ENCODE results near the gene TSPAN9.

TSPAN9 gene

DNA sequence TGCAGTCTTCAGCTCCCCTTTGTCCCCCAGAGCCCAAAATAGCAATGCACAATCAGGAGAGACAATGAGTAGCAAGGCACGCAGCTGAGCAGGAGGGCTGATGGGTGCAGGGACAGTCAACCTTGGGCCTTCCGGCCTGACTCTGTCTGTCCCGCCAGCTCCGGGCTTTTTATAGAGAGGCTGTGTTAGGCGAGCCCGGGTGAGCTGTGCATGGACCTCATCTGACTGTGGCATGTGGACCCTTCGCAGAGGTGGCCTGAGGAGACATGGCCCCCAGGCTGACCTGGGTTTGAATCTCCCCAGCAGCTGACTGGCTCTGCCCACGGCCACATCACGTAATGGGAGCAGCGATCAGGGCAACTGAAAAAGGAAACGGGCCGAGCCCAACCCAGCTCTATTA lies 177.9 kb downstream of the TSPAN9 start:
- DNase-seq = no peak

DNA sequence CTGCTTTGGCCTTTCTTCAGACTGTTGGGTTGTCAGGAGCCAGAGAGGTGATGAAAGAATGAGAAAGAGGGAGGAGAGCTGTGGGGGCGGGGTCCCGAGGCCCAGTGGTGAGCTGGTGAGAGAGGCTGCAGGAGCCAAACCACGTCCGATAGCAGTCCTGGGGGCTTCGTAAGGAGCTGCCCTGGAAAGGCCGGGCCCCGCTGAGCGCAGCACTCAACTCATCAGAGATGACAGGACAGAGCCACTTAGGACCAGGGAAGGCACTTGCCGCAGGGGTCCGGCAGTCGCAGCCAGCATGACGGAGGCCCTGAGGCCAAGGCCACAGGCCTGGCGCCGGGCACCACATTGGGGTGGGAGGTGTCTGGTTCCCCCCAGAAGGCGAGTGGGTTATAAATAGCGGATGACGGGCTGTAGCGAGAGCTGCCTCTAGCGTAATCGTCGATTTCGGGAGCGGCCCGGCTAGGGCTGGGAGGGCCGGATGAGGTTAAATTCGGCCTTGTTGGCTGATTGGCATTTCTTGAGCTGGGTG lies 179.0 kb downstream of the TSPAN9 start:
- no peak for DNase-seq

DNA sequence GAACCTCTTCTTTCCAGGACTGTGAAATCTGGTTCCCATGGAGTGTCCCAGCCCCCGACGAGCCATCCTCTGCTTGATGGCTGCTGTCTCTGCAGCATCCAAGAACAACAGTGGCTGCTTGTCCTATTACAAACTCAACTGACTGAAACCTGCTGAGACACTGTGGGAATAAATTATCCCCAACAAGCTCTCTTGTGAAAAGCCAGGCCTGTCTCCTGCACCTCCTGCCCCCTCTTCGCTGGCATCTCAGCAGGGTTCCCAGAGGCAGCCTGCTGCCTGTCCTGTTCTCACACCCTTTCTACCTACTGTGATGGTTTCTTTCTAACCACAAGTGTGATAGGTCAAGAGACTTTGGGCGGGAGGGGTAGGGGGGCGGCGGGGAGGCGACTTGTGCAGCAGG lies 180.2 kb downstream of the TSPAN9 start:
- DNase-seq = no peak

DNA sequence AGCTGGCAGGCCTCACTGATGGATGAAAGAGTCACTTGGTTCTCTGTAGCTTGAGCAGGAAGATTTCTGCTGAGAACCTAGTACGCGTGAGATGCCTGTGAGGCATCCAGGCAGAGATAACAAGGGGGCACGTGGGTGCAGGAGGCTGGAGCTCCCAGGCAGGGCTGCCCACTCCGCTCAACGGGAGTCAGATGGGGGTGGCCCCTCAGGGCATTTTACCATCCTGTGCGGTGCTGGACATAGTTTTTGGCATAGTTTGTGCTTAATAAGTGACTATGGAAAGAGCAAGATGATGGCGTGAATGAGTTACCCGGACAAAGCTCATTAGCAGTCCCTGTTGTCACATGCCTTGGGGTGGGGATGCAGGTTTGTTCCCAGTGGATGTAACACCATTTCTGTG lies 182.8 kb downstream of the TSPAN9 start:
- no peak for DNase-seq

DNA sequence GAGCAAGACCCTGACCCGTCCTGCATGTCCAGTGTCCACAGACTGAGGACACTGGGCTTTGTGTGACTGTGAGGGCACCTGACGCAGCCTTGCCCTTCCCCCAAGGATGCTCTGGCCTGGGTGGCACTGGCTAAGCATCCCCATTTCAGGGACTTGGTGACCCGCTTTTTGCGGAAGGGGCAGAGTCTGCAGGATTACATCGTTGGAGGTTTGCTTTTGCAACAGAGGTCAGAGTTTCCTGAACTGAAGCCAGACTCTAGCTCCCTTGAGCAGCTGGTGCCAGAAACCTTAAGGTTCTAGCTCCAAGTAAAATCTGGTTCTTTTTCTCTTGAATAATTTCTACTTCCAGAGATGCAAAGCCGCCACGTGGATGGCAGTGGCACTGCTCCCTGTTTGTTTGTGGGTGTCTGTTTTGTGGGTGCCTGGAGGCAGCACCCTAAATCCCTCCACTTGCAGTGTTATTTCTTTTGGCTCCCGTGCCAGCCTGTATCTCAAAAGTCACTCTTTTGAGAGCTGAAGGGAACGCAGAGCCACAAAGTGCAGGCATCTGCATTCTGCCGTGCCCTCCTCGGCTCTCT lies 184.7 kb downstream of the TSPAN9 start:
- no peak for DNase-seq

DNA sequence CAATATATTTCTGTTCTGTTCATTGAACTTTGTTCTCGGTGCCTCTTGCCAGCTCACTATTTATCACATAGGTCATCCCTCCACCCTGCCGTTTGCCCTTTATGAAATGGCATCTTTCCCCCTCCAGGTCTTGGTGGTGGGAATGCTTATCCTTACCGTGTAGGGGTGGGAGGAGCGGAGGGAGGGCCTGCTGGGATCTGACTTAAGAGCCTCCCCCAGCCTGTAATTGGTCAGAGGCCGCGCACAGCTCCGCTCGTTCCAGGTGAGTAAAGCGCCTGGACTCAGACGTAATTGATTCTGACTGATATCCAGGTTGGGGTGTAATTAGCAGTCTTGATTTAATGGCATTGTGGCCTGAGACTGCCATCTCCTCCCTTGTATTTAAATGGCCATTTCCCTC lies 185.3 kb downstream of the TSPAN9 start:
- DNase-seq = no peak

DNA sequence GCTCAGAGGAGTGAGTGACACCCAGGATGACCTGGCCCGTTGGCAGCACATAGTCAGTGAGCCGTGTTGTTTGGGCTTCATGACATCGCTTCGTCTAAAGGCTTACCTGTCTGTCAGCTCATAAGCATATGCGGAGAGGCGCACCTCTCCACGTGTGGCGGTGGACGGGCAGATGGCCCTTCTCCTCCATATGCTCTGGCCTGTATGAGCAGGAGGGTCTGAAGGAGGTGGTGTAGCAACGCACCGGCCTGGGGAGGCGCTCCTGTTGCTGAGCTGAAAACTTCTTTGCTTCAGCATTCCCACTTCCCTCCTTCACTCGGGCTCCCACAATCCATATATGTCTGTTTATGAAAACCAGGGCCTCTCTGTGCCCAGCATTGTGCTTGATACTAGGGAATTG lies 186.1 kb downstream of the TSPAN9 start:
- no peak for DNase-seq

DNA sequence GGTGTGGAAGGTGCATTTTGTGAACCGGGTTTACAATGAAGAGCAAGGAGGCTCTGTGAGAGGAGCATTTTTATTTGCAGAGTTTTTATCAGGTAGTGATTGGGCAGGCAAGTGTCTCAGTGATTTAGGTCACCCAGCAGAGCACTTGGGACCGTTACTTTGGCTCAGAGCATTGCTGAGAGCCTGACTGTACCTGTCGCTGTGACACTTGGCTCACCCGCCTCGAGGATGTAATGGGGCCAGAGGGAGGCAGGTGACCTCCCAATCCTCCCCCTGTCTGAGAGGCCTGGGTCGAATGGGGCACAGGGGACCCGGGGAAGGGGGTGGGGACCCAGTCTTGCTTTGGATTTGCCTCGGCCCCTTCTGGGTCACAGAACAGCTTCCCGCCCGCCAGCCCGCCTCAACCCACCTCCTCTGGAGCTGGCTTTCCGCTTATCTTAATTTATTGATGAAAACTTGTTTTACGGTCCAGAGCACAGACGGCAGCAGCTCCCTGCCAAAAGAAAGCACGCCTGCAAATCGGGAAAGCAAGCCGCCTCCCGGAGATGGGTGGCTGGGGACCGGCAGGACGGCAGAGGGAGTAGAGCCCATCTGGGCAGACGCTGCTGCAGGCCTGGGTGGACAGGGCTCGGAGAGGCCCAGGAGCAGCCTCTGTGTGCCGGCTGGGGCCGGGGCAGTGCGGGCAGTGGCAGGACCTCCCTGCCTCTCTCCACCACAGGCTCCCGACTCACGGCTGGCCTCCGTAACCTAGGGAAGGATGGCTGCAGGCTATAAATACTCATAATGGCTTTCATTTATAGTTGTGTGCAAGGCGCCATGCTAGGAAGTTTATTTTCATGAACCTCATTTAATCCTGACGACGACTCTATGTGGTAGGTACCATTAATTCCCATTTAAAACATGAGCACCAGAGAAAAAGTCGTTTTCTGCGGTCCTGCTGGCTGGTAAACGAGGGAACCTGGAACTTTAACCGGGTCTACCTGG lies 187.1 kb downstream of the TSPAN9 start:
- peak in 1 of 2 experiments; percentile 19 for DNase-seq

DNA sequence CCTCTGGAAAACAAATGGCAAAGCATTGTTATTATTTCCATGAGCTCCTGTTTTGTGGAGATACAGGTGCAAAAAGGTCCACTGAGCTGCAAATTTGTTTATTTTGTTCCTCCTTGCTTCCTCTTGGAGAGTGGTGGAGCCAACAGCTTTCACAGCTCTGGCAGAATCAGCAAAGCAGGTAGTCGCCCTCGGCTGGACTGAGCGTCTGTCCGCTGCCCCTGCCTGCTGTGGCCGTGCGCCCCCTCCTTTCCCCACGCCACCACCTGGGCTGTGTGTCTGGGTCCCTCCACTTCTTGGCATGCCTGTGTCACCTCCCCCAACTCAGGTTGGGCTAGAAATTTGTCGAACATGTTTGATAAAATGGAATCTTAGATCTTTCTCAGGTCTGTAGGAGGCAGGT lies 188.2 kb downstream of the TSPAN9 start:
- DNase-seq = no peak

DNA sequence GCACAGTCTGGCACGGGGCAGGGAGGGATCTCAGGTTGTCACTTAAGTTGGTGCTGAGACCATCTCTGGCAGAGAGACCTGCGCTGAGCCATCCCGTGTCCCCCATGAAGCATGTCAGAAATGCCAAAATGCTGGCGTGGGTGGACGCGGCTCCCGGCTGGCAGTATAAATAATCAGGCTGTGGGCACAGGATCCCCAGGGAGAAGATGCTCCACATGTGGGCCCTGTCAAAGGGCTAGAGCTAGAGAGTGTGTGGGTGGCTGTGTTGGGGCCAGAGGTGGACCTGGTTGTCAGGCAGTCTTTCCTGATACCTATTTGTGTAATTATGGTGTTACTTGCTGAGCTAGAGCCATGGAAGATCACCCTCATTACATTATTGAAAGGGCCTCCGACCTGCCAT lies 189.5 kb downstream of the TSPAN9 start:
- DNase-seq = no peak

DNA sequence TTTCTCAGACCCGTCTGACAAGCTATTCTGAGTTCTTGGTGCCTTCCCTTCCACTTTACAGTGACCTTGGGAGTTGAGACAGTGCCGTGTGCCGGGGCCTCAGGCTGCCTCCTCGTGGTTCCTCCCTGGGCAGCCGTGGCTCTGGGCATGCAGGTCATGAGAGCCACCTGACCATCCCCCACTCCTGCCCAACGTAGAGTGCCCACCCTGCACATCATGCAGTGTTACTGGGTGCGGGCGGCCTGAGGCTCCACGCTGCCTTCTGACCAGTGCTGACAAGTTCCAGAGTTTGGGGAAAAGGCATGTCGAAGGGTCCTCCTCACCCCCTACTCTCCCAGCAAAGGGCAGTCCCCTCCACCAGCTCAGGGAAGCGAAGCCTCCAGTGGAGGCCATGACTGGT lies 190.5 kb downstream of the TSPAN9 start:
- DNase-seq = no peak

DNA sequence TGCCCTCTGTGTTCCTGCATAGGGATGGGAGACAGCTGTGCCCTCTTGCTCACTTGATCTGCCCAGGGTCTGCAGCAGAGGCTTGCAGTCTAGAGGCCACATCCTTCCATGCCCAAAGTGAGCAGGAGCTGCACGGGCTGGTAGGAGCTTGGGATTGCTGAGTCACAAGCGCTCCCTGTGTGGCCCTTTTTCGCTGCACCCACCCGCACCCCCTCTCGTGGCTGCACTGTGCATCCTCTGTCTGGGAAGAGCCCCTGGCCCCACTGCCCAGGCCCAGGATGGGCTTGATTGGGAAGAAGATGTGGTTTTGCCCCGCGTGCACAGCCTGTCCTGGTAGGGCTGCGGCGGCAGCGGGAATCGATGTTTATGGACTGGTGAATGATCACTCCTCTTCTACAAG lies 192.4 kb downstream of the TSPAN9 start:
- DNase-seq = no peak

DNA sequence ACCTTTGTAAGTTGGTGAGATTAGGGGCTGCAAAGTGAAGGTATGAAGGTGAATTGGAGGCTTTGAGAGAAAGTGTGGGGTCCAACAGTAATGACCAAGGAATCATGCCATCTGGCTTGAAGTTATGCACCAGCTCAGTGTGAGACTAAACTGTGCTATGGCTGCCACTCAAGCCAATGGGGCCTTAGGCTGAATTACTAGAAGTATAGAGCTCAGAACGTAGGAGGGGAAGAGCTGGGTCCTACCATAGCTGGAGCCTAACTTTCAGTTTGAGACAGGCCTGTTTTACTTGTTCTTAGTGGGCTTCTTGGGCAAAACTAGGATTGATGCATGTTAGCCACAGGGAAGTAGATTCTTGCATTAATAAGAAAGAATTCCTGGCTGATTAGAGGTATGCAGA lies 194.0 kb downstream of the TSPAN9 start:
- DNase-seq = no peak

DNA sequence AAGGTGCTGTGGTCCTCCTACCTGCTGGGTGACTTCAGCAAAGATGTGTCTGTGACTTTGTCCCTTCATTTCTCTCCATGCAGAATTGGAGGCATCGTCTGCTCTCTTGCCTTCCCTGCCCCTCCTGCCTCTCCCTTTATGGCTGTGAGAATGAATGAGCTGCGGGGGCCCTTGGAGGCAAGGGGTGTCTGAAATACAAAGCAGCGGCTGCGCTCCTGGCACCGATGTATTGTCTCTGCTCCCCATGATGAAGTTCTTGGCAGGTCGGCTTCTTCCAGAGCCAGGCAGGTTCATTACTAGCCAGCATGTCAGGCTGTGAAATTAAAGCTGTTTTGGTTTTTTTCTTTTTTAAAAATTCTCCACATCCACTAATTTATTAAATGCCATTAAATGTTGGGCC lies 194.5 kb downstream of the TSPAN9 start:
- peak in 1 of 2 experiments; percentile 13 for DNase-seq

DNA sequence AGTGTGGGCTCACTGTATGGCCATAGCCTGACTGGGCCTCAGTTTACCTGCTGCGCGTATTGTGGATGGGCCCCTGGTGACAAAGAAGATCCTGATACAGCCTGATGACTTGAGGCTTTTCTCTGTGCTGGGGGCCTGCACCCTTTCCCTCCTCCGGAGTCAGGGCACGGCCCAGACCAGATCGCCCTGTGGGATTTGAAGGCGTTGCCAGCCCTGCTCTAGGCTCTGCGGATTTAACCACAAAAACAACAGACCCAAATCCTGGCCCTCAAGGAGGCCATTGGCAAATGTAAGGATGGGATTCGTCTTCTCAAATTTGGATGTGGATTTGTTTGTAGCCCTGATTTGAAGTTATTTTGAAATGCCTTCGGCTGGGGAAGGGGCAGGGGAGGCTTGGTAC lies 195.8 kb downstream of the TSPAN9 start:
- no peak for DNase-seq

DNA sequence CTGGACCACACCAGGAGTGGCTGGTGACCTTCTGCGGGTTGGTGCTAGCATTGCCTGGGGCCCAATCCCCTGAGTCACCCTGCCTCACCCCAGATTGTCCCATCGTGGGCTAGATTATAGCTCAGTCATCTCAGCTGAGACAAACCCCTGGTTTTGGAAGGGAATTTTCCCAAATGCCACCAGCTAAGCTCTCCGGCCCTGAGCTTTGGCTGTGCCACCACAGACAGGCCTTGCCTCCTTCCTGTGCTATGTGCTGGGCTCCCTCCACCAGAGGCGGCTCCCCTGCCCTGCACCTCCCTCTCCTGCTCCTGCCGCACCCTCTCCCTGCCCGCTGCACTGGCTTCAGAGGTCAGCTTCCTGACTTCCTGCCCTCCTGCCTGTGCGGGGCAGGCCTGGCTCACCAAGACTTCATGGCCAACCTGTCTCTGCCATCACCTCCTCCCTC lies 196.3 kb downstream of the TSPAN9 start:
- no peak for DNase-seq

DNA sequence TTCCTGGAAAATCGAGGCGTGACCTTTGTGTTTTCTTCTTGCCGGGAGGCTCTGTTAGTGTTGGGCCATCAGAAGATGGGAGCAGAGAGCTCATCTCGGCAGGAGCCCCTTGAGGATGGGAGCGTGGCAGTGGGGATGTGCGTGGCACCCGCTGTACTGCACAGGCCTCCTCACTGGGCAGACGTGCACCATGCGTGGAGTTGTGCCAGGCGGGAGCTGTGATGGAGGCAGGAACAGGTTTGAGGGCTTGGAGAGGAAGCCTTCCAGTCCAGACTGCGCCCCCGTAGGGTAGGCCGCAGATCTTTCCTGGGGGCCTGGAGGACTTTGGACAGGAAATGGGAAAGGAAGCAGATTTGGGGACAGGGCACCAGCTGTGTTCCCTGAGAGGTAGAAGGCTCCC lies 197.5 kb downstream of the TSPAN9 start:
- no peak for DNase-seq

DNA sequence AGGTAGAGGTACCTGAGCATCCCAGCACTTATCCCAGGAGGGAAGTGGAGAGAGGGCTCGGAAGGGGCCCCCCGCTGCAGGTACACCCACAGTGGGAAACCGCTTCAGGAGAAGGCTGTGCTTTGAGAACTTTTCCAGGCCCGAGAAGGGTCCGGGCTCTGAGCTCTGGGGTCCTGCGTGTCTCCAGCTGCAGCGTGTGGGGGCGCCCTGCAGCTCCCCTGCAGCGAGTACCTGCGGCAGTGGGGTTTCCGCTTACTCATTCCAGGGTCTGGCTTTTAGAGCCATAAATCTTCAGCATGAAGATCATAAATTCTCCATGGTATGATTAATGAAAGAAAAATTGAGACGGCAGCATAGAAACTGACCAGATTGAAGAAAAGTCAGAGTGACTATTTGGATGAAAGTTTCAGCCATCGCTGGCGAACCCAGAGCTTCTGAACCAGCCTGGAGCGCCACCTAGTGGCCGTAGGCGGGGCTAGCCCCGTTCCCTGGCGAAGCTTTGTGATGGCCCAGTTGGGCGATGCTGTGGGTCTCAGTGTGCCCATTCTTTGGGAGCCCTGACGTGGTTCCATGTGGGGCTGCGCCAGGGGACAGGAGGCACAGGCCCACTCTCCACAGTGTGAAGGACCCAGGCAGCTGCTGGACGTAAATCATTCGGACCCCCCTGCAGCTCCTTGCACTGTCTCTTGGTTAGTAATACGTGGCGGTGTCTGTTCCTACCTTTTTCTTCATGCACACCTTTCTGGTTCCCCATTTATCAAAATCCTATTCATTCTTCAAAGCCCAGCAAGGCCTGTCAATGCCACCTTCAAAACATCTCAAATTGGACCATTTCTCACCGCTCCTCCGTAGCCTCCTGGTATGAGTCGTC lies 198.2 kb downstream of the TSPAN9 start:
- DNase-seq = peak; percentile 63 to 84

DNA sequence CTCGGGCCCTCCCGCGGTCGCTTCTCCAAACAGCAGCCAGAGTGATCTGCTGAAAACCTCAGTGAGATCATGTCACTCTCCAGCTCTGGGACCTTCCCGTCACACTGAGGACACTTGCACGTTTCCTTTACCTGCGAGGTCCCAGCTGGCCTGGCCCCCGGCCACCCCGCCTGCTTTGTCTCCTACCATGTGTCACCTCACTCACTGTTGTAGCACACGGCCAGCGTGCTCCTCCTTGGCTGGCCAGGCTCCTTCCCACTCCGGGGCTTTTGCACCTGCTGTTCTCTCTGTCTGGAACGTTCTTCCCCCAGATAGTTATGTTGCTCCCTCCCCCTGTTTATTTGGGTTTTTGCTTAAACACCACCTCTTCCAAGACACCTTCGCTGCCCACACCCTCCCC lies 199.0 kb downstream of the TSPAN9 start:
- no peak for DNase-seq

DNA sequence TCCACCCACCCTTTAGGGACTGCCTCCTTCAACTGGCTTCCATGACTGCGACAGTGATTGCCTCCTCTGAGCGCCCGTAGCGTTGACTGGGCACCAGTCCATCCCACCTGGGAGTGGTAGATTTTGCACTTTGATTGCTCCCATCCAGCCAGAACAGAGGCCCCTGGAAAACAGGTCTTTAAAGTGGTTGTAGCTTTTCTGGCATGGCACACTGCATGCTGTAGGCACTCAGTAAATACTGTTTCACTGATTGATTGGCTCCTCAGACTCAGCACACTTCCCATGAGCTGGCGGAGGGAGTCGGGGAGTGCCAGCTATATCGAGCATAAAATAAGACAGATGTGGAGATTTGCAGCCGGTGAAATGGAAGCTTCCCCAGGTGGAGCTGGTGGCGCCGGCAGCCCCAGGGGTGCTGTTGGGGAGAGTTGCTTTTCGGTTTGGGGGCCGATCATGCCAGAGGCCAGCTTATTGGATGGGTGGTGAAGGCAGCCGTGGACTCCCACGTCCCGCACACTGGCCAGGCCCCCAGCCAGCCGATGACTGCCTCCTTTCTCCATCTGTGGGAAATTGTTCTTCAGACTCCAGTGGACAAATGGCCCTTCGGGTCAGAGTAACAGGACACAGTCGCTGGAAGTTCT lies 200.2 kb downstream of the TSPAN9 start:
- DNase-seq = no peak

DNA sequence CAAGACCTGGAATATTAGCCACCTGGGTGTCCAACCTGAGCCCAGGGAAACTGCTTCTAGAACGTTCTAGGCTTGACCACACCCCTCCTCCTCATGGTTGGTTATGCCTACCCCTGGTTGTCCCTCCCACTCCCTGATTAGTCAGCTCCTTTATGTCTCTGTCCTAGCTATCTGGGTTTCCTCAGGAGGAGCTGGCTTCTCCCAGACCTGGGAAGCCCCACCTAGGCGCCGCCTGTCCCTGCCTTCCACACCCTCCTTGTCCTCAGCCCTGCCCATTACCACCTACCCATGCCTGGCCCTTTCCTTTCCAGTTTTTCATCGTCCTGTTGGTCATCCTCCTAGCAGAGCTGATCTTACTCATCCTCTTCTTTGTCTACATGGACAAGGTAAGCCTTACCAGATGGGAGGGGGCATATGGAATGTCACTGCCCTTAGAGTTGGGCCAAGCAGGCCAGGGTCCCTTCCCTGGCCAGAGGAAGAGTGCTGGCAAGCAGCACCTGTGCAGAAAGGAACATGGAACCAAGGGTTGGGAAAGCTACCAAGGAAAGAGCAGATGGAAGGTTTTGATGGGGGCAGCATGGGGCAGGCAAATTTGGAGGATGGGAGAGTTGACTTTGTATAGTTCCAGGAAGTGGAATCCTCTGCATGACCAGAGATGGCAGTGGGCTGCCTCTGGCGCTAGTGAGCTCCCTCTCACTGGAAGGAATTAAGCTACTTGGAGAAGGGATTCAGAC lies 201.7 kb downstream of the TSPAN9 start:
- DNase-seq = no peak

DNA sequence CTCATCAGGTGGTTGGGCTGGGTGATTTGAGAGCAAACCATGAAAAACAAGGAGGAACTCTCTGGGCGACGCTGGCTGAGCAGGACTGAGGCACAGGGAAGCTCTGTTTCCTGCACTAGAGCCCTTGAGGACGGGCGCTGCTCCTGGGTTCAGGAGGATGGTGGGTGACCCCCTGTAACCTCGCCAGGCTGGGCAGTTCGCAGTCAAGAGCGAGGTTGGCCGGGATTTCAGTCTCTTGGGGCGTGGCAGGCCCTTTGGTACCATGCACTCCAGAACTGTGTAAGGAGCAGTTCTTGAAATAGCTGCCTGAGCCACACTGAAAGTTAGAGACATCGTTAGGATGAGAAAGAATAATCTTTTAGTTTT lies 202.2 kb downstream of the TSPAN9 start:
- DNase-seq = no peak
